Endothelial cell of umbilical vein (primary cell): Measurements from ENCODE around the gene PCDHA7. TPM values are rescaled to one million over a fixed set of nuclear protein-coding genes. Genes with fewer than 3 reads are reported as not detected.

Source experiments
- BruUV-seq: library from RNA; stranded (reverse); fragments of 400-500 nt; replicated peaks from 2 replicates; lab custom pipeline; 2021; lab: Mats Ljungman, UMichigan
- CTCF ChIA-PET: fragments of 300-600, 350-600 bp; sonication (Branson Sonifier 250); formaldehyde crosslinking; loops from one replicate; lab custom pipeline; 2021; ENCODE audit warnings: antibody characterized with exemption, inconsistent platforms; lab: Charles Lee
- POLR2A ChIA-PET: fragments of 300-600, 350-600 bp; sonication (Branson Sonifier 250); formaldehyde crosslinking; loops from one replicate; lab custom pipeline; 2021; ENCODE audit warnings: antibody characterized with exemption, inconsistent platforms; lab: Charles Lee
- DNase-seq: peaks from one replicate; pipeline ENCODE4 v3.0.0-alpha.2; 2011; ENCODE audit warnings: low read depth, low spot score
- FAIRE-seq: peaks from 2 replicates; lab custom pipeline; 2011; peaks lifted over from hg19 to GRCh38; lab: Jason Lieb, UNC
- H2AFZ ChIP-seq: 2 replicates; pipeline ENCODE4 v1.6.0; 2012; ENCODE audit warnings: low read depth, low read length, control low read depth, inconsistent platforms
- H3K27ac ChIP-seq: 2 replicates; pipeline ENCODE4 v1.5.1; 2011; ENCODE audit warnings: low read depth, mild to moderate bottlenecking, control low read depth, low read length, moderate library complexity; ENCODE audit not compliant: insufficient read depth
- H3K27me3 ChIP-seq, 2 experiments: 2 replicates each; pipeline versions ENCODE4 v1.6.0 to v1.6.1; 2011; ENCODE audit warnings: low read length in 2 of 2, mixed read lengths in 1 of 2; ENCODE audit not compliant: control insufficient read depth in 2 of 2, insufficient read depth in 2 of 2
- H3K36me3 ChIP-seq, 2 experiments: 2 replicates in 1 of 2; 3 replicates in 1 of 2; pipeline ENCODE4 v1.5.1; 2011; ENCODE audit warnings: low read length in 2 of 2, mild to moderate bottlenecking in 1 of 2, moderate library complexity in 1 of 2; ENCODE audit not compliant: control insufficient read depth in 2 of 2, insufficient read depth in 2 of 2; ENCODE audit errors: extremely low read depth in 1 of 2
- H3K4me1 ChIP-seq: 3 replicates; pipeline ENCODE4 v1.5.1; 2011; ENCODE audit warnings: mild to moderate bottlenecking, low read length; ENCODE audit not compliant: control insufficient read depth, insufficient read depth; ENCODE audit errors: extremely low read depth
- H3K4me2 ChIP-seq: 2 replicates; pipeline ENCODE4 v1.6.1; 2011; ENCODE audit warnings: low read length, control low read depth, mixed read lengths; ENCODE audit not compliant: insufficient read depth
- H3K4me3 ChIP-seq, 3 experiments: fragments of 200-600 bp in 1 of 3; sonication (generic), shearing (Covaris generic) in 1 of 3; replicated peaks in 1 of 3; 2 replicates each; pipeline ENCODE4 v1.5.1; 2011 to 2016; ENCODE audit warnings: control low read depth in 3 of 3, low read length in 3 of 3, mild to moderate bottlenecking in 2 of 3, inconsistent platforms in 1 of 3, low read depth in 1 of 3, moderate library complexity in 1 of 3; ENCODE audit not compliant: insufficient read depth in 1 of 3
- H3K79me2 ChIP-seq: 2 replicates; pipeline ENCODE4 v1.6.0; 2012; ENCODE audit warnings: low read length, inconsistent platforms; ENCODE audit not compliant: control insufficient read depth, insufficient read depth
- H3K9ac ChIP-seq: replicated peaks from 2 replicates; pipeline ENCODE3; 2011; ENCODE audit warnings: low read length, control low read depth; ENCODE audit not compliant: insufficient read depth; ENCODE audit errors: extremely low read depth
- H3K9me1 ChIP-seq: replicated peaks from 3 replicates; pipeline ENCODE4 v1.6.0; 2011; ENCODE audit warnings: mild to moderate bottlenecking, low read length; ENCODE audit not compliant: control insufficient read depth, insufficient read depth; ENCODE audit errors: extremely low read depth
- H3K9me3 ChIP-seq: replicated peaks from 2 replicates; pipeline ENCODE4 v1.5.1; 2012; ENCODE audit warnings: low read length, inconsistent platforms; ENCODE audit not compliant: control insufficient read depth, insufficient read depth
- H4K20me1 ChIP-seq: replicated peaks from 2 replicates; pipeline ENCODE3; 2011; ENCODE audit warnings: mild to moderate bottlenecking, low read length; ENCODE audit not compliant: control insufficient read depth, insufficient read depth; ENCODE audit errors: extremely low read depth
- CTCF ChIP-seq, 2 donors: IDR thresholded peaks; 1 replicate in 1 of 2; 2 replicates in 1 of 2; pipeline ENCODE4 v1.5.1; 2011; ENCODE audit warnings: low read length in 2 of 2, mild to moderate bottlenecking in 2 of 2, moderate library complexity in 2 of 2, control low read depth in 1 of 2, inconsistent platforms in 1 of 2, low read depth in 1 of 2; ENCODE audit not compliant: insufficient read depth in 1 of 2; ENCODE audit errors: extremely low read depth in 1 of 2
- FOS ChIP-seq: IDR thresholded peaks from 2 replicates; pipeline ENCODE4 v1.6.1; 2011; ENCODE audit warnings: mild to moderate bottlenecking, low read length, moderate library complexity, borderline replicate concordance; ENCODE audit not compliant: insufficient read depth
- GATA2 ChIP-seq: IDR thresholded peaks from 2 replicates; pipeline ENCODE4 v1.7.0; 2011; ENCODE audit warnings: low read depth, mild to moderate bottlenecking, moderate library complexity, mixed read lengths, low read length; ENCODE audit not compliant: insufficient read length, insufficient read depth
- JUN ChIP-seq: IDR thresholded peaks from 2 replicates; pipeline ENCODE4 v1.6.1; 2011; ENCODE audit warnings: borderline replicate concordance, low read depth; ENCODE audit not compliant: insufficient read length, insufficient read depth
- MAX ChIP-seq: IDR thresholded peaks from 2 replicates; pipeline ENCODE4 v1.6.1; 2011; ENCODE audit not compliant: insufficient read depth, insufficient read length
- MYC ChIP-seq: IDR thresholded peaks from one replicate; pipeline ENCODE4 v1.6.1; 2011; ENCODE audit warnings: mild to moderate bottlenecking, low read depth, low read length
- POLR2A ChIP-seq: IDR thresholded peaks from 2 replicates; pipeline ENCODE4 v1.6.1; 2012; ENCODE audit warnings: low read depth, mild to moderate bottlenecking, control low read depth, low read length
- POLR2AphosphoS5 ChIP-seq: IDR thresholded peaks from 2 replicates; pipeline ENCODE4 v1.6.1; 2012; ENCODE audit warnings: low read depth, mild to moderate bottlenecking, control low read depth, low read length, moderate library complexity; ENCODE audit not compliant: insufficient read depth
- dilution Hi-C: fragments of 300-500 bp; cut with MboI; formaldehyde crosslinking; loops from one replicate; pipeline ENCODE4 v1.15.0; 2019; ENCODE audit warnings: low sequenced_read_pairs; ENCODE audit not compliant: extremely low pct_ligation_motif_present
- intact Hi-C: fragments of 100-400 bp; cut with micrococcal nuclease; formaldehyde crosslinking; loops from one replicate; pipeline ENCODE4 v1.10.0; 2022
- polyA plus RNA-seq, 4 experiments: library from polyadenylated mRNA; depleted of rRNA in 3 of 4; stranded (reverse) in 3 of 4; unstranded in 1 of 4; fragments of >200 nt; gene quantifications; 2 replicates each; pipeline versions ENCODE4 v1.2.1 to v1.2.3, GENCODE V29; 2011 to 2012; ENCODE audit warnings: missing spikeins in 1 of 4
- total RNA-seq: library from RNA; stranded (reverse); gene quantifications from 2 replicates; pipeline ENCODE4 v1.2.3, GENCODE V29; 2021

The PCDHA7 gene
- total and polyA plus RNA-seq, 2 donors (not counting 3 experiments of a cell fraction or from before 2014, with no cell fraction given), result 0.07 TPM; not detected in 1

- H4K20me1 ChIP-seq, result no peaks in the 10 kb centered on the region
- no peak within 1 kb of the TSS for H3K4me2 ChIP-seq
- no peaks in the 10 kb centered on the region for H3K9me1 ChIP-seq
- no peak within 1 kb of the TSS for H3K9ac ChIP-seq
- intact Hi-C loops (loop anchor here (1.0 kb wide), 1 partner anchor 172 kb away; no protein-coding TSS in a partner anchor), dilution Hi-C loops (no loop called here)
- TF ChIP-seq MAX (no peak), CTCF (IDR thresholded peaks at IDR 0.05; ENCODE audit: extremely low read depth in 1 of 2, insufficient read depth in 1 of 2, low read depth in 1 of 2, low read length in 2 of 2) (peak in 1 of 2 donors; percentile 9)
- H2AFZ ChIP-seq, result no peak within 1 kb of the TSS
- H3K4me3 ChIP-seq, result no peak within 1 kb of the TSS
- H3K27me3 ChIP-seq, result no peaks in the 10 kb centered on the region
- no peak within 1 kb of the TSS for H3K27ac ChIP-seq
- no peaks in the 10 kb centered on the region for H3K9me3 ChIP-seq
- ChIA-PET POLR2A (no interaction called here), CTCF (interaction anchor here (0.7 to 1.8 kb wide), 7 partner anchors 12 to 461 kb away, joined by 3 to 9 read pairs (median 4); partner anchors contain the start of gene PCDHGA1)
- FAIRE-seq, result no peak
- no peaks in the 10 kb centered on the region for H3K79me2 ChIP-seq
- DNase-seq, result peak; percentile 12
- no peaks in the 10 kb centered on the region for H3K36me3 ChIP-seq
- no peaks in the 10 kb centered on the region for H3K4me1 ChIP-seq
- no TSS peak for BruUV-seq
These were observed 34.9 kb downstream of the PCDHA7 start, which contains the start of gene PCDHA11 for GRCh38 chr5:140868721-140869554. TSS of gene PCDHA11 (plus strand) at chr5:140868957. CDS start at chr5:140869104, 147 bp downstream.

DNA sequence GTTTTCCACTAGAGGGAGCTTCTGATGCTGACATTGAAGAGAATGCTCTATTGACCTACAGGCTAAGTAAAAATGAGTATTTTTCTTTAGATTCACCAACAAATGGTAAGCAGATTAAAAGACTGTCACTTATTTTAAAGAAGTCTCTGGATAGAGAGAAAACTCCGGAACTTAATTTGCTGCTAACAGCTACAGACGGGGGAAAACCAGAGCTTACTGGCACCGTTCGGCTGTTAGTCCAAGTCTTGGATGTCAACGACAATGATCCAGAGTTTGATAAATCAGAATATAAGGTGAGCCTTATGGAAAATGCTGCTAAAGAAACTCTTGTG lies 35.5 kb downstream of the PCDHA7 start:
- no peak overlapping the region for H3K27ac ChIP-seq
- no peaks in the 10 kb centered on the region for H4K20me1 ChIP-seq
- intact Hi-C loops (no loop called here), dilution Hi-C loops (no loop called here)
- H3K79me2 ChIP-seq, result no peaks in the 10 kb centered on the region
- H3K4me1 ChIP-seq, result no peaks in the 10 kb centered on the region
- DNase-seq (no peak), FAIRE-seq (no peak)
- no peak overlapping the region for H3K4me2 ChIP-seq
- POLR2A ChIA-PET, result no interaction called here
- H3K9ac ChIP-seq, result no peak overlapping the region
- H3K4me3 ChIP-seq, result no peak overlapping the region
- no peaks in the 10 kb centered on the region for H3K9me1 ChIP-seq
- BruUV-seq, result no TSS peak
- TF ChIP-seq JUN (no peak), POLR2A (no peak), MYC (no peak), MAX (no peak), CTCF (IDR thresholded peaks at IDR 0.05; ENCODE audit: extremely low read depth in 1 of 2, insufficient read depth in 1 of 2, low read depth in 1 of 2, low read length in 2 of 2) (no peak), GATA2 (no peak), POLR2AphosphoS5 (no peak), FOS (no peak)
- no peak overlapping the region for H2AFZ ChIP-seq
- H3K36me3 ChIP-seq, result no peaks in the 10 kb centered on the region
- CTCF ChIA-PET, result interaction anchor here (0.7 to 1.8 kb wide), 7 partner anchors 13 to 461 kb away, joined by 3 to 9 read pairs (median 4); partner anchors contain the start of gene PCDHGA1
- H3K27me3 ChIP-seq, result no peaks in the 10 kb centered on the region
- H3K9me3 ChIP-seq, result no peaks in the 10 kb centered on the region
